ENCODE results near the gene GNAI3.
A peak's percentile ranks its signal among the peaks of the same experiment; 100 is the strongest.

Gene GNAI3

GRCh38 chr1:109625601-109626560, 77.5 kb downstream of the GNAI3 start:
- DNase-seq, result no peak

GRCh38 chr1:109626682-109627408, 78.4 kb downstream of the GNAI3 start:
- no peak for DNase-seq

GRCh38 chr1:109627692-109628399, 79.4 kb downstream of the GNAI3 start:
- DNase-seq, result no peak

DNA sequence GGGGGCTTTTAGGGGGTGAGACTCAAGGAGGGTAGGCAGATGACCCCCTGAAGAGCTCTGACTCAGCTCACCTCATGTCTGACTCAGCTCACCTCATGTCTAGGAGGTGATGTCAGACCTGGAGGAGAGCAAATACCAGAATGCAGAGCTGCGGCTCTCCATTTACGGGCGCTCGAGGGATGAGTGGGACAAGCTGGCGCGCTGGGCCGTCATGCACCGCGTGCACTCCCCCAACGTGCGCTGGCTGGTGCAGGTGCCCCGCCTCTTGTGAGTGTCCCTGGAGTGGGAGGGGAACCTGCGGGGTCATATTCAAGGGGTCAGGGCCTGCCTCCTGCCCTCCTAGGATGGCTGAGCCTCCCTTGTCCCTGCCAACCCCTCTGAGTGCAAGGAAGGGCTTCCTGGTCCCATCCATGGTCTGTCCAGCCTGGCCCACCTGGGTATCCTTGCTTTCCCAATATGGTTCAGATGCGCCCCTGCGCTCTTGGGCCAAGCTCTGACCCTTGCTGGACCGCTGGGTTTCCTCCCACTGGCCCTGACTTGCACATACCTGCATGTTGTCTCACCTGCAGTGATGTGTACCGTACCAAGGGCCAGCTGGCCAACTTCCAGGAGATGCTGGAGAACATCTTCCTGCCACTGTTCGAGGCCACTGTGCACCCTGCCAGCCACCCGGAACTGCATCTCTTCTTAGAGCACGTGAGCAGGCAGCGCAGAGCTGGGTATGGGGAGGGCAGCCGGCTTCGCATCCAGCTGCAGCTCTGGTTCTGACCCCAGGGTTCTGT, 80.3 kb downstream of the GNAI3 start:
- no peak for DNase-seq

DNA sequence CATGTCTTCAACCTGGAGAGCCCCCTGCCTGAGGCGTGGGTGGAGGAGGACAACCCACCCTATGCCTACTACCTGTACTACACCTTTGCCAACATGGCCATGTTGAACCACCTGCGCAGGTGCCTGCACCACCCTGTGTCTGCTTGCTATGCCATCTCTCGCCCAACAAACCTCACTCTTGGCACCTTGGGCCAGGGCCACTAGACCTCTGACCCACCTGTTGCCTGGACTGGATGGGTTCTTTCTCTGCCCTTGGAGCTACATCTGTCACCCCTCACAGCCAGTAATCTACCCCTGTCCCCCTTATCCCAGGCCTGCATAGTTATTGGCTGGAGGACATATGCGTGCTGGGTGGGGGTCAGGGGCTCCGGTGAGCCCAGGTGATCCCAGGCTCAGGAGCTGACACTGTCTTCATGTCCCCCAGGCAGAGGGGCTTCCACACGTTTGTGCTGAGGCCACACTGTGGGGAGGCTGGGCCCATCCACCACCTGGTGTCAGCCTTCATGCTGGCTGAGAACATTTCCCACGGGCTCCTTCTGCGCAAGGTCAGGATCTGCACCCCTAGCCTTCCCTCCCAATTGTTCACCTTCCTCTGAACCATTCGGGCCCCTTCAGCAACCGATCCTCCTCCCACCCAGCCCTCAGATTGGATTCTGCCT, 81.1 kb downstream of the GNAI3 start:
- no peak for DNase-seq

GRCh38 chr1:109630081-109630897, 81.9 kb downstream of the GNAI3 start:
- DNase-seq, result no peak

GRCh38 chr1:109630898-109631512, 82.6 kb downstream of the GNAI3 start:
- no peak for DNase-seq

DNA sequence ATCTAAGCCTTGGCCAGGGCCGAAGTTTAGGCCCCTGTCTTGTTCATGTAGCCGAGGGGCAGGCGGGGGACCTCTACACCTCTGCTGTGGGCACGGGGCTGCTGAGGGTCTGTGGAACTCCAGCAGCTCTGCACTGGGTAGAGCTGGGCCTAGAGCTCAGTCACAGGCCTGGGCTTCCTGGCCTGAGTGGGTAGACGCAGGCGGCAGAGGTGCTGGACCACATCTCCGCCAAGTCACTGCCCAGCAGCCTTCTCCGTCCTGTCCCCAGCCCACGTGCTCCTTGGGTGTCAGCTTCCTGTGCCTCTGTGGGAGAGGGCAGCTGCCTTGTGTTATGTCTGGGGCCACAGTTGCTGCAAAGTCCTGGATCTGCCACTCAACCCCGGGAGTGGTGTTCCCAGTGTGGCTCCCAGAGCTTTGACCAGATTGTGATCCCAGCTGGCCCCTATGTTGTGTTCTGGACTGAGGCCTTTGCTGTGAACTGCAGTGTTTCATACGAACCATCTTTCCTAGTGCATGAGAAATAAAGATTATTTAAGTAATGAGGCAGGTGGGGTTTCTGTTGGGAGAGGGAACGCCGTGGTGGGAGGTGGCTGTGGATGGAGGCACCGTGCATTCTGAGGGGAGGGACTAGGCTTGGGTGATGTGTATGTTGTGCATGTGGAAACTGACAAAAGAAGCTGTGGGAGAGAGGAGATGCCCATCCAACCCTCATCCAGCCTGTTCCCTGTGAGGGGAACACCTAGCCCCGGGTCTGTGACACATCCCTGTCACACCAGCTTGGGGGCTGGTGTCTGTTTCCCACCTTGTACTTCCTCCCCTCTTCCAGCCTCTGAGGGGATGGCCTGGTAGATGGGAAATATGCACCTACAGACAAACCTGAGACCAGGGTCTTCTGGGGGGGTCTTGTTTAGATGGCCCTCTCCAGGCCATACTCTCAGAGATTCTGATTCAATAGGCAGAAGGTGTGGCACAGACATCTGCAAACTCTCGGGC, 83.4 kb downstream of the GNAI3 start:
- no peak for DNase-seq

GRCh38 chr1:109632671-109633346, 84.4 kb downstream of the GNAI3 start:
- peak; percentile 94 for DNase-seq

DNA sequence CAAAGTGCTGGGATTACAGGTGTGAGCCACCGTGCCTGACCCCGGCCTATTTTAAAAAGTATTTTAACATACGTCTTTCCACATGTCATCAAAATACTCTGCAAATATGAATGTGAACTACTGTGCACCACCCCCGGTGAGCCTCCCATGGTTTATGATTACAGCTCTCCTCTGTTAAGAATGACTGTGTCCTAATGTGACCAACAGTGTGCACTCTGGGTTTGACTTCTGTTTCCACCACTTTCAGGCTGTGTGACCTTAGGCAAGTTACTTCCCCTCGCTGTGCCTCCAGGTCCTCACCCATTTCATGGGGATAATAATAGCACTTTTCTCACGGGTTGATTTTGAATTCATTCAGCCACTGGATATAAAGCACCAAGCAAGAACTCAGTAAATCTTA, 85.9 kb downstream of the GNAI3 start:
- no peak for DNase-seq

GRCh38 chr1:109634771-109635750, 86.6 kb downstream of the GNAI3 start:
- DNase-seq, result no peak

DNA sequence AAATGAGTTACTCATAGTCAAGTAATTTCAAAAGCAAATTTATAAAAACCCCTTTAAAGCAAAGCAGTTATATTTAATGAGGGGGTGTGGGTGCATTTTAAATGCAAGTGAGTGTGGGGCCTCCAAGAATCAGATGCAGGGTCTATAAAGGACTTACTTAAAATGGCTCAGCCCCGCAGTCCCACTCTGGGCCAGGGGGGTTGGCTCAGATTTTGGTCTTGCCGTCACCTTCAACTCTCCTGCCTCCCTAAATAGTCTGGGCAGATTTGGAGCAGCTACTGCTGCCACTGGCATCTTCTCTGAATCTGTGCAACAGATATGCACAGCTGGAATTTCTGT, 87.4 kb downstream of the GNAI3 start:
- DNase-seq, result no peak

GRCh38 chr1:109636201-109636952, 88.0 kb downstream of the GNAI3 start:
- no peak for DNase-seq

DNA sequence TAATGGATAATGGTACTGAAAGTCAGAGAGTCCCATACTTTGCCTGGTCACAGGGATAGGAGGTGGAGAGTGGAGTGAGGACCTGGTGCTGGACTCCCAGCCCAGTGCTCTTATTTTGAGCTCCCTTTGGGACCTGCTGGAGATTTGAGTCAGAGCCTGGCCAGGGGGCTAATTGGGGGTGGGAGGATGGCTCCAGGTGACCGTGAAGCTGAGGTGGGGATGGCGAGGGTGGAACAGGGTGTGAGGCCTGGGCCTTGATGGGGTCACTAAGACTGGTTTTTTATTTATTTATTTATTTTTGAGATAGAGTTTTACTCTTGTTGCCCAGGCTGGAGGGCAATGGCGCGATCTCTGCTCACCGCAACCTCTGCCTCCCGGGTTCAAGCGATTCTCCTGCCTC, 89.0 kb downstream of the GNAI3 start:
- DNase-seq, result no peak

DNA sequence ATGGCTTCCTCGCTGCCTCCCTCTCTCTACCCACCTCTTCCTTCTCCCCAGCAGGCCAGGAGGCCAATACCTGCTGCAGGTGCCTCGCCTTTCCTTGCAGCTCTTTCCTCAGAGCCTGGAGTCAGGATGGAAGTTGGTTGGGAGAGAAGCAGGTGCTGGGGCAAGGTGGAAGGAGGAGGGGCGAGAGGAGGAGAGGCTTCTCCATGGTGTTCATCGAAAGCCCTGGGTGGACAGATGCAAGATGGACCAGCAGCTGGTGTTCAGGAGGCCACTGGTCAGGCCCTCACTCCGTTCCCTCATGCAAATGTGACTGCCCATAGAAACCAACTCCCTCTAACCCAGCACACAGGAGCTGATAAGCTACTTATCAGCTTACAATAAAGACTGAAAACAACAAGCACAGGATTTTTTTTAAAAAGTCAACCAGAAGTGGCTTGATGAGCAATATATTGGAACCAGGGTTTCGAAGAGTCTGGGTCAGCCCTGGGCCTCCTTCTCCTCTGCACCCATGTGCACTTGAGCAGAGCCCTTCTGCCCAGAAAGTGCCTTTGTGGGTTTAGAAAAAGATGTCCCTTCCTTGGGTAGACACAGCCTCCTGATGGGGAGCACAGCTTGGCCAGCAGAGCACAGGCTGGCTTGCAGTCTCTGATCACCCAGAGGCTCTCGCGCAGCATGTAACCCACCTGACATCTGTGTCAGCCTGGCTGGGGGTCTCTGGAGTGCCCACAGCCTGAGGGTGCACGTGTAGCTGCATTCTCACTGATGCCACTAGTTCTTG, 90.8 kb downstream of the GNAI3 start:
- DNase-seq, result no peak

DNA sequence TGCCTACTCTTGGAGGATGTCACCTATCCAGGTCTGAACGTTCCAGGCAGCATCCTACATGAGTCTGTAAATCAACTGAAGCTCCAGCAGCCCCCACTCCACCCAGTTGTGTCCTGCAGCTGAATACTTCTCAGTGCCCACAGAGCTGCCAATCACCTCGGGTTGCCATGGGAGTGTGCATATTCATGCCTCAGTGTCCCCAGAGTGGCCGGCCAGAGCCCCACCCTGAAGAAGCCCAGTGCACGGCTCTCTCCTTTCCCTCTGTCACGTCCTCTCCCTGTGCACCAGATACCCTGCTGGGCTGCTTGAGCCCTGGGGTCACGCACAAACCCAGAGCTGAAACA, 91.4 kb downstream of the GNAI3 start:
- no peak for DNase-seq

All from NCI-H146 (cell line).